Measurements from ENCODE around the gene KIAA0232.

Gene KIAA0232

GRCh38 chr4:6851962-6852361 lies 69.4 kb downstream of the KIAA0232 start:
- DNase-seq: no peak

GRCh38 chr4:6852582-6852981 lies 70.1 kb downstream of the KIAA0232 start:
- DNase-seq: no peak

GRCh38 chr4:6854098-6854744 lies 71.7 kb downstream of the KIAA0232 start:
- no peak for DNase-seq

GRCh38 chr4:6855692-6856297 lies 73.3 kb downstream of the KIAA0232 start:
- DNase-seq: peak; percentile 22

- DNase-seq: no peak
These were observed 73.9 kb downstream of the KIAA0232 start for GRCh38 chr4:6856391-6856790.

- DNase-seq: no peak
These were observed 74.7 kb downstream of the KIAA0232 start for GRCh38 chr4:6857009-6857882.

- no peak for DNase-seq
These were observed 76.5 kb downstream of the KIAA0232 start for GRCh38 chr4:6858997-6859396.

GRCh38 chr4:6859543-6859942 lies 77.0 kb downstream of the KIAA0232 start:
- DNase-seq: no peak

GRCh38 chr4:6868386-6868785 lies 85.9 kb downstream of the KIAA0232 start:
- DNase-seq: no peak

GRCh38 chr4:6869944-6870343 lies 87.4 kb downstream of the KIAA0232 start:
- no peak for DNase-seq

GRCh38 chr4:6873291-6873690 lies 90.8 kb downstream of the KIAA0232 start:
- no peak for DNase-seq

GRCh38 chr4:6873792-6874461 lies 91.4 kb downstream of the KIAA0232 start:
- peak; percentile 83 for DNase-seq

- DNase-seq: no peak
These were observed 92.5 kb downstream of the KIAA0232 start for GRCh38 chr4:6874981-6875380.

GRCh38 chr4:6875431-6875831 lies 92.9 kb downstream of the KIAA0232 start:
- DNase-seq: no peak

- no peak for DNase-seq
These were observed 93.9 kb downstream of the KIAA0232 start for GRCh38 chr4:6876440-6876839.

GRCh38 chr4:6877067-6877466 lies 94.5 kb downstream of the KIAA0232 start:
- DNase-seq: no peak

- no peak for DNase-seq
These were observed 96.0 kb downstream of the KIAA0232 start for GRCh38 chr4:6878451-6879059.

- no peak for DNase-seq
These were observed 98.2 kb downstream of the KIAA0232 start for GRCh38 chr4:6880691-6881090.

- DNase-seq: no peak
These were observed 99.4 kb downstream of the KIAA0232 start for GRCh38 chr4:6881908-6882307.

GRCh38 chr4:6884341-6884870 lies 101.9 kb downstream of the KIAA0232 start:
- DNase-seq: no peak

- DNase-seq: no peak
These were observed 103.5 kb downstream of the KIAA0232 start for GRCh38 chr4:6885953-6886557.

- no peak for DNase-seq
These were observed 104.4 kb downstream of the KIAA0232 start for GRCh38 chr4:6886886-6887285.
